Stimulated activated CD8-positive, alpha-beta memory T cell treated with anti-CD3 and anti-CD28 coated beads, Interleukin-7, amount 100 ng/mL, for 4 hours (primary cell): ENCODE measurements around the gene TUBGCP6.

ENCODE experiments used
- DNase-seq, 2 donors: peaks; one replicate each; pipeline ENCODE4 v3.0.0-alpha.2; 2020; ENCODE audit warnings: low read depth in 2 of 2

Gene TUBGCP6

GRCh38 chr22:50182176-50183081, 62.4 kb downstream of the TUBGCP6 start:
- DNase-seq, result no peak

- no peak for DNase-seq
Measured at GRCh38 chr22:50180727-50181521, 63.9 kb downstream of the TUBGCP6 start.

GRCh38 chr22:50179937-50180726, 64.7 kb downstream of the TUBGCP6 start:
- DNase-seq, result no peak

GRCh38 chr22:50178871-50179869, 65.7 kb downstream of the TUBGCP6 start:
- no peak for DNase-seq

GRCh38 chr22:50178471-50178864, 66.4 kb downstream of the TUBGCP6 start:
- no peak for DNase-seq

GRCh38 chr22:50177537-50178470, 67.0 kb downstream of the TUBGCP6 start:
- DNase-seq, result no peak

- DNase-seq, result no peak
Measured at GRCh38 chr22:50176850-50177536, 67.8 kb downstream of the TUBGCP6 start.

GRCh38 chr22:50175921-50176849, 68.6 kb downstream of the TUBGCP6 start:
- DNase-seq, result no peak

GRCh38 chr22:50175191-50175461, 69.7 kb downstream of the TUBGCP6 start:
- no peak for DNase-seq

GRCh38 chr22:50174382-50175190, 70.2 kb downstream of the TUBGCP6 start:
- no peak for DNase-seq

GRCh38 chr22:50173983-50174355, 70.9 kb downstream of the TUBGCP6 start:
- DNase-seq, result no peak

GRCh38 chr22:50173311-50173982, 71.4 kb downstream of the TUBGCP6 start:
- DNase-seq, result no peak

- DNase-seq, result no peak
Measured at GRCh38 chr22:50171965-50172421, 72.8 kb downstream of the TUBGCP6 start.

- DNase-seq, result no peak
Measured at GRCh38 chr22:50171319-50171964, 73.4 kb downstream of the TUBGCP6 start.

GRCh38 chr22:50170453-50171318, 74.1 kb downstream of the TUBGCP6 start, which contains the start of gene PANX2:
Gene PANX2, plus strand, starts transcription at chr22:50170731. Its CDS starts 0 bp downstream, at chr22:50170731.
- DNase-seq, result no peak
